DMS114 treated with DMSO at 0.1 percent for 48 hours (cell line): ENCODE measurements around the gene TBC1D5.
"Not testable (repeated sequence)": the region's sequence is repeated elsewhere in the genome, so short reads cannot be mapped to it uniquely, and the experiment has no call there.

ENCODE experiments used
- DNase-seq: peaks from one replicate; lab custom pipeline; 2025; ENCODE audit not compliant: unreplicated experiment; lab: John Stamatoyannopoulos, UW

The TBC1D5 gene

DNA sequence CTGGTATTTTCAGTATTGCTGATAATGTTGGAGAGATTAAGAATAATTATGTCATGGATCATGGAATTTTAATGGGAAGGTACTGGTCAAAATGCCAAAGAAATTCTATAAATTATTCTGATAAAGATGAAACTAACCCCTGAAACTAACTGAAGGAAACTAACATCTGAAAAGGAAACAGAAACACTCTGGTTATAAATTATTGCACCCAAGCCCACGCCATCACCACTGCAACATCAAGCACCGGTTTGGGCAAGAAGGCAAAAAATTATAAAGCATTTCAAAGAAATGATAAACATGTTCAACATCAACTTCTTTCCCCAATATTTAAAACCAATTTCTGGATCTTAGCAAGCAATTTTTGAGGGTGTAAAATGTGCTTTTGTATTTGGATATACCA lies 372.5 kb downstream of the TBC1D5 start:
- no peak for DNase-seq

DNA sequence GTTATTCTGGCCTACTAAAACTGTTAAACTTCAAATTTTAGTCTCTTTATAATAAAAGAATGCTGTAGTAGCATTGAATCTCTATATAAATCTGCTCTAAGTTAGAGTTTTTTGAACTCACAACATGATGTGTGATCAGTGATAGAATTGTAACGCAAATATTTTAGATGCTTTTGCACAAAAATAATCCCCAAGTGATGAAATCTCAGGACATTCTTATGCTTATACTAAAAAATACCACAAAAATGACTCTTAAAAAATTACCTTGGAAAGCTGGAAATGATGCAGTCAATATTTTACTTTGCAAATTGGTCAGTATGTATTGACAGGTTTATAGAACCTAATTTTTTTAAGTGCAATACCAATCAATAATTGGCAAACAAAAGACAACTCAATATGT lies 375.3 kb downstream of the TBC1D5 start:
- DNase-seq, result no peak

DNA sequence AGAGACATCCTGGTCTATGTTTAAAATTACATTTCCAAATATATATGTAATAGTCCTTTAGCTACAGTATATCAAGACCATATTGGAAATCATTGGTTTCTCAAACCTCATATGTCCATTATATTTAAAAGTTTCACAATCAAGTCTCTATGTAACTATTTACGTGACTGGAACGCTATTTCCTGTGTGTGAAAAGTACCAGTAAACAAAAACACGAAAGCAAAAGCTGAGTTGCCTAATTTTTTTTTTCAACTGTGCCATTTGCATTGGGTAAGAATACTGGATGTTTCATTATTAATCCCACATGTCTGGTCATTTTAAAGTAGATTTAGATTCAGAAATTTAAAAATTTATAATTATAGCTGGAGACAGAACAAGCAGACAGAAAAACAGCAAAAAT lies 381.4 kb downstream of the TBC1D5 start:
- DNase-seq, result no peak

DNA sequence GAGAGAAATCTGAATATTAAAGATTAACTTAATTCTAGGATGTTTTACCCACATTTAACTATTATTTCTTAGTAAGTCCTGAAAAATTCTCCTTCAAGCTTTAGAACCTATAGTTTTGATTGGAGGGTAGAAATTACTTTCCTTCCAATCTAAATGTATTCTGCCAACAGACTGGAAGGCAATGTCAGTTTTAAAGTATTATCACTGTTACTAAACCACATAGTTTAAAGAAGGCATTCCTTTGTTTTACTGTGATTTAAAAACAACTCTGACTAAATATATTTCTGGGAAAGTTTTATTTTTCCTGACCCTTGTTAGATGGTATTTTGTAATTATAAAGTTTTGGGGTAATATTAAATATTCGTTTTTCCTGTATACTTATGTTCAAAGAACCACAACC lies 382.5 kb downstream of the TBC1D5 start:
- DNase-seq, result no peak

DNA sequence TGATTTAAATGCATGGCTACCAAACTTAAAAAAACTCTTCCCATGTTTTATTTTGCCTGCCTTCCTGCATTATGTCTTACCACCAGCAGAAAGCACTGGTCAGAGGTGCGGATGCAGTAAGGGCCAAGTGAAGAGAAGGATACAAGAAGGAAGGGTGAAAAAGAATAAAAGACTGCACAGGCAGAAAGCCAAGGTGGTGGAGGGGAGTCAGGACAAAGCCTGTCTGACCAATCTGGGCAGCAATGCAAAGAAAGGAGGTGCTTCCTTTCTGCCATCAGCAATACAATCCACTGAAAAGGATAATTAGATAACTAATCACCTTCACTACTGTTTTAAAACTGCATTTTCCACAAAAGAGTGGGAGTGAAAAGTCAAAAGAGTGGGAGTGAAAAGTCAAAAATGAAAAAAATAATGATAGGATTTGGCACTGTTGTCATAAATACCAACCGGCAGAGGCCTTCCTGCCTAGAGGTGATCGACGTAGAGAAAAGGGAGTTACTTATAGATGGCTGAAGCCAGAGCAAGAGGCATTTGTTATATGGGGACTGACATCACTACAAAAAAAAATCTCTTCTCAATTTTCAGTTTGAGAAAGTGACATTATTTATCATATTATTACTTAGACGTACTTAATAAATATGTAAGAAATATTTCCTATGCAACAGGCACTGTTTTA lies 385.3 kb downstream of the TBC1D5 start:
- no peak for DNase-seq

DNA sequence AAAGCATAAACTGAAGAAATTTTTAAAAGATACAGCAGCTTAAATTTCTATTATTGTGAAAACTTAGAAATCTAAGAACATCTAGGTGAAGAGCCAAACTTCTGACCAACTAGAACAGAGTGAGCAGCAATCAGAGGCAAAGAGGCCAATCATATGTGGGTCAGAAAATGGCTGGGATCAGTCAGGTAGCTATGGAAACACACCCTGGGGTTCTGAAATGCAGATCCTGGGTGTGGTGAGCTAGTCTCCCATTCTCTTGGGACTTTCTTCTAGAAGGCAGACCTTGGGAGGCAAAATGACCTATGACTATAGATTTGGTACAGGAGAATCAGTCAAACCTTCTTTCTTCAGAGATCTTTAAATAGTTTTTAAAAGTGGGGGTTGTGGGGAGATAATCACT lies 385.8 kb downstream of the TBC1D5 start:
- no peak for DNase-seq

DNA sequence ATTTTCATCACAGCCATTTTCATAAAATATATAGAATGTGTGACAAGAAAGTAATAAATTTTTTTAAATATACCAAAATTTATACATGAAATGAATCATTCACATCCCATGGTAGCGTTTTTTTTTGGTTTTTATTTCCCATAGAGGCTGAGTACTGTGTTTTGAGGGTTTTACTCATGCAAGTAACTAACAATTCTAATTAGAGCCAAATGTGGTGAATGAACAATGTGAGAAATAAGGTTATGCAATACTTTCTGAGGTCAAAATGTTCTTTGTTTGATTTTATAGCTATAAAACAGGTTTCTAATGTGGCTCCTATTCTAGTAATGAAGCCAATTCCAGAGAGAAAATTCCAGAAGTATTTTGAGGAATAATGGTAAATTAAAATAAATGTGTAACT lies 386.8 kb downstream of the TBC1D5 start:
- no peak for DNase-seq

DNA sequence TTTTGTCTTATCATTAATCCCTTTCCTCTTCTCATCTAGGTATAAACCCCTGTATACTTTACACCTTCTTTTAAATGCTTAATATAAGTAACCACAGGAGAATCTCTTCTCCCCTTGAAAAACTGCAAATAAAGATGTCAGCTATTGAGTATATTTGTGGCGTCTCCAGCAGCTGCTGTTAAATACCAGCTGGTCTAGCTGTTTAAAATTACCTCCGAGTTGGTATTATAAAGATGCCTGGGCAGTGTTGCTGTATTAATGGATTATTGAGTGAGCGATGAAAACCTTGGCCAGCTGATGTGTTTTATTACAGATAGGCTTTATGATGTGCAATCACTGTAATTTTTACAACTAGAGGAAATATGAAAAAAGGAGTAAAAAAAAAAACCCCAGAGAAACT lies 388.1 kb downstream of the TBC1D5 start:
- no peak for DNase-seq

DNA sequence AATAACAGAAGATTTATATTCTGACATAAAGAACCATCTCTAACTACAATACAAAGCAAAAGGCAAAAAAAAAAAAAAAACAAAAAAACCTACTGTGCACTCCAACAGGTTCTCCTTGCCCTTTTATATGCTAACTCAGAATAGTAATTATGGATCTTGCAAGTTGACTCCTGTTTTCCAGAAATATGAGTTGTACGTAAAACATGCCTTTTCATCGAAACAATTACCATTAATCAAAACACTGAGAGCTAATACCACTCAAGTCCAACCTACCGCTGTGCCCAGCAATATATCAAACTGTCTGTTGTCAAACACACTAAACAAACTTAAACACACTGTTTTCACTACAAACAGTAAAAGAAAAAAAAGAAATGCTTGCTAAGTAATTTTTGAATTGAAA lies 389.8 kb downstream of the TBC1D5 start:
- no peak for DNase-seq

DNA sequence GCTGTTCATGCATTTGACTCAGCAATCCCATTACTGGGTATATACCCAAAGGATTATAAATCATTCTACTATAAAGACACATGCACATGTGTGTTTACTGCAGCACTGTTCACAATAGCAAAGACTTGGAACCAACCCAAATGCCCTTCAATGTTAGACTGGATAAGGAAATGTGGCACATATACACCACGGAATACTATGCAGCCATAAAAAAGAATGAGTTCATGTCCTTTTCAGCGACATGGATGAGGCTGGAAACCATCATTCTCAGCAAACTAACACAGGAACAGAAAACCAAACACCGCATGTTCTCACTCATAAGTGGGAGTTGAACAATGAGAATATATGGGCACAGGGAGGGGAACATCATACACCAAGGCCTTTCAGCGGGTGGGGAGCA lies 391.2 kb downstream of the TBC1D5 start:
- not testable (repeated sequence) for DNase-seq

DNA sequence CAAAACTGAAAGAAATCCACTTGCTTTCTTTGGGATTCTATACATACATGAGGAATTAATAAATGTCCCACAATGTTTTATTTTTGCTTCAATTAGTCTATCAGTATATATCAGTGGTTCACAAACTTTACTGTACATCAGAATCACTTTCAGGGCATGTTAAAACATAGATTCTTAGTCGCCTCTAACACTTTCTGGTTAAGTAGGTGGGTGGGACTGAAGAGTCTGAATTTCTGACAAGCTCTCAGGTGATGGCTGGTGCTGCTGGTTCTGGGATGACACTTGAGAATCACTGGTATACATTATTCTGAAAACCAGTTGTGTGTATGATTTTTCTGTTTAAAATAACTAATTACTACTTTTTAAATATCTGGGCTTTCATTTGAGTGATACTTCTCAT lies 393.3 kb downstream of the TBC1D5 start:
- DNase-seq, result no peak

DNA sequence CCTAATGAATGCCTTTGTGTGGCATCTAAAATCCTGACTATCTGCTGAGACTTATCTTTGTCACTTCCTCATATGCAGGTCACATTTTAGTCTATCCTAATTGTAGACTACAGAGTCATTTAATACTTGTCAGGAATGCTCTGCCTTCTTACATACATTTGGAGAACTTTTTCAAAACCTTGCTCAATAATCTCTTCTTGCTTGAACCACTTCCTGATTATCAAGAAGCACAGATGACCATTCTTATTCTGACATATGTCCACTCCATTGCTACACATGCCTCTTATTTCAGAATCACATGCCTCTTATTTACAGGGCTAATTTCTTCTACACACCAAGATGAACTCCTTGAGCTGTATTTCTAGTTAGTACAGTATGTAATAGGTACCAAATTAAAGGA lies 400.3 kb downstream of the TBC1D5 start:
- DNase-seq, result no peak

DNA sequence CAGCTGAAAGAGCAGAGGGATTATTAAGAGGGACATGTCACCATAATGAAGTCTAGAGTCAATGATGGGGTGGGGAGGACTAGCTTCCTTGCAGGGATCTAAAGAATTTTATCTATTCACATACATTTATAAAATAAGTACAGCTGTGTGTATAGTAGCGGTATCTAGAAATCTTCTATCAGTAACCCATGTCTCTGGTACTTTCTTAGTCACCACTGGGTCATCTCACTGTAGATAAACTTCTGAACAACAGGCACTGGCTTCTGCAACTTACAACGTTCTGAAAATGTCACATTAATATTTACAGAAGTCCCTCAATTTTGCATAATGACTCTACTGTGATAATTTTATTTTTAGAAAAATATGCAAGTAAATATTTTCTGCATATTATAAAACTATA lies 401.7 kb downstream of the TBC1D5 start:
- no peak for DNase-seq

DNA sequence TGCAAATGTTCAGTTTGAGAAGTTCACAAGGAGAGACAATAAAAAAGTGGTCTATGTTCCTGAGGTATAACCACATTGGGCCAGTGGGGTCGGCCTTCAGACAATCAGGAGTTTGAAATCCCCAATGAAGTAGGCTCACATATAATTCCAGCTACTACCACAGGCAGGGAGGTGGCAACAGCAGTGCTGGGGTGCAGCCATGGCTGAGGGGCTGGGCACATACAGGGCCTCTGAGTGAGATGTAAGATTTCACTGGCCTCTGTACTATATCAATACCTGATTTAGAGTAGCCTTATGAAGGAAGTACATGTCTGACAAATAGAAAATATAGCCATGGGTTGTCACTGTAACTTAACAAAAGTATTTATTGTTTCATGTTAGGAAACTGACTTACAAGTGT lies 402.2 kb downstream of the TBC1D5 start:
- DNase-seq, result no peak

DNA sequence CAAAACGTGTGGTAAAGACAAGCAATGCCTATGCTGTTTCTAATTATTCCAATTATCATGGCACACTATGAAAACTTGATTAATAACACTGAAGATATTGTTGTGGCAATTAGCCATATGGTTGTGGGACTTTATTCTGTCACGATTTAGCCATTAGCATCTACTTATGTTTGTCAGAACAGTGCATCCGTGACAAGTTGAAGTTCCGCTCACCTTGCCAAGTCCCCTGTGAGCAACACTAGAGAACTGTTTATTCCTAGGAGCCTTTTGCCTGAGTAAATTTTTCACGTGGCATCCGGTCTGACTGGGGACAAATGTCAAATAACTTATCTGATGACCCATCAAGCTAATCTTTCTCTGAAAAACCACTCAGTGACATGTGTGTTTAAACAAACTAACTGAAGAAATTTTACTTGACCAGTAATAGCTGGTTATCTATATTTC lies 403.3 kb downstream of the TBC1D5 start:
- no peak for DNase-seq

DNA sequence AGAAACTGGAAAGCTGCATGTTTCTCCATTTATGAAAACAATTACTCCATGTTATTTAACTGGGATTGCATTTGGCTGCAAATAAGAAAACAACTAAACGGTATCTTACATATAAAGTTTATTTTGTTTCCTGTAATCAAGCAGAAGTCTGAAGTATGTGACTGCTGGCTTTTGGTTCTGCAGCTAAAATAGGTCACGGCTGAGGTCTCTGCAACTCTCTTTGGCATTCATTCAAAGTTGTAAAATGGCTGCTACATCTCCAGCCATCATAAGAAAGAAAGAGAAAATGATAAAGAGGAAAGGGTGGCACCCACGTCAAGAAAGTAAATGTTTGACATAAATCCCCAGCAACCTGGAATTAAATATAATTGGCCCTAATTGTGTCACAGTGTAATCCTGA lies 406.1 kb downstream of the TBC1D5 start:
- DNase-seq, result no peak

DNA sequence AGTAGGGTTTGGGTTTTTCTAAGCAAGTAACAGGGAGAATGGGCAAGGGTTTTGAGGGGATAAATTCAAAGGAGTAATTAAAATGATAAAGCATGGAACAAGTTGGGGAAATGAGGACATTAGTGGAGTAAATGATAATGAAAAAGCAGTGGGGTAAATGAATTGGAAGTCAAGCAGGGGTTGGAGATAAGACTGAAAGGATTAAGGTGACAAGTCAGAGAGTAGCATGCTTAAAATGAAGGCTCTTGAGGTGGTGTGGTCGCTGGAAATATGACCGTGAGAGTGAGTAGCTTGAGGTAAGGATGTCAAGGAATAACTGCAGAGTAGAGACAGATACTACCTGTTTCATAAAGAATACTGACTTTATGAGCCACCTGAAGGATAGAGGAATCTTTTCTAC lies 408.5 kb downstream of the TBC1D5 start:
- no peak for DNase-seq

DNA sequence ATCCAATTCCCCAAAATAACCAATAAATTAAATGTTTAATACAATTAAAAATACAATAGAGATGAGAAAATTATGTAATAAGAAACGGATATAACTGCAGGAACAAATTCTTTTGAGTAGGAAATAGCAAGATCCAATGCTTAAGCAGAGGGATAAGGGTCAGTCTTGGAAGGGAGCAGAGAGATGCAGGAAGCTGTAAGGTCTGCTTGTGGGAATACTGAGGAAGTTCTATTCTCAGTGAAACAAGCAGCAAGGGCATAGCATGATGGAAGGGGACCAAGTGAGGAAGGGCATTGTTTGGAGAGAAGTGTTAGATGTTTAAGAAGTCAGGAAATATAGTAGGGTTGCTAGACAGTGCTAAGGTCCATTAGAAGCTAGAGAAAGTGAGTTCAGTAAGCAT lies 409.0 kb downstream of the TBC1D5 start:
- DNase-seq, result no peak

DNA sequence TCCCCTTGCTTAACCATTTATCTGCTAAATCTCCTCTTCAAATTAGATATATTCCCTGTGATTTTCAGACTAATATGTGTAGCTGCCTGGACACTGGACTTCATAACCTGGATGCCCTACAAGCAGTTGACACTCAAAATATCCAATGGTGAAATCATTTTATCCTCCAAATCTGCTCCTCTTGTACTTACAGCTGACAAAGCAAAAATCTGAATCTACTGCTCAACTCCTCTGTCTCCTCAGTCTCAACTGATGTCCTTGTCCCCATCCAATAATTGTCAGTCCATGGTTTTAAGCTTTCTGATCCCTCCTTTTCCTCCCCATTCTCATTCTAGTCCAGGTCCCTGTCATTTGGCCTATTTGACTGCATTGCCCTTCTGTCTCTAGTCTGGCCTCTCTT lies 411.8 kb downstream of the TBC1D5 start:
- DNase-seq, result no peak

DNA sequence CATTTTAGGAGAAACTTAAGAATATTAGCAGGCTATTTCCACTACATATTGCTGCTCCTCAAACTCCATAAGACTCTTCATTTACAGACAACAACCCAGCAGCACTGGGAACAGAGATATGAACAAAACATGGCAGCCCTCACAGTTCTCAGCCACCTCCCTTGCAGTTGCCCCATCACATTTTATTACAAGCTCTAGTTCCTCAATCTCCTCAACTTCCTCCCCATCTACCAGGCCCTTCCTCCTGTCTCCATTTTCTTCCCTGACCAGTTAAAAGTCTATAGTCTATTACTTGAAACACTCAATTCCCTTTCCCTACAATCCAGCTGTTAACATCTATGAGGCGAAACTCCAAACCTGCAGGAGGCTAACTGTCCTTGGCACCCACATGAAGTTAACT lies 412.5 kb downstream of the TBC1D5 start:
- no peak for DNase-seq

DNA sequence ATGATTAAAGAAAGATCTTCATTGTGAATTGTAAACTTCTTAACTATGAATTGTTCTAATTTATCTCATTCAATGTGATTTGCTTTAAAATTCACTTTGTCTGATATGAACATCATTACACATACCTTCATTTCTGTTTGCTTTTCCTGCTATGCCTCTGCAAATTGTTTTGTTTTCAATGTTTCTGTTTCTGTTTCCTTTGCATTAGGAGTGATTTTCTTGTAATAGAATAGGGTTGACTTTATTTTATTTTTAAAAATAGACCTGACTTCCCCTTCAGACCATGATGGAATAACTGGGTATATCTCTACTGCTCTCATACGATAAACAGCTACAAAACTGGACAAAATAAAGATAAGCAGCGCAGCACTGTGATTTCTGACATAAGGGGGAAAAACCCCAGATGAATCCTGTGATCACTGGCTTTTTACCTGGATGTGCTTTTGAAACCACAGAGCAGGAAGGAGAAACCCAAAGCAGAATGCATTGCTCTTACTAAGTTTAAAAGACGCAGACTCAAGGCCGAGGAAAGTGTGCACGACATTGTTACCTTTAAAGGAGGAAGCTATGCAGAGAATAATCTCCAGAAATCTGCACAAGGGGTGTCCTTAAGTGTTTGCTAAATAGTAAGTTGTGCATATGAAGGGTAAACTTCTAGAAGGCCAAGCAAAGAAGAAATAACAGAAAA lies 420.2 kb downstream of the TBC1D5 start:
- DNase-seq, result no peak

DNA sequence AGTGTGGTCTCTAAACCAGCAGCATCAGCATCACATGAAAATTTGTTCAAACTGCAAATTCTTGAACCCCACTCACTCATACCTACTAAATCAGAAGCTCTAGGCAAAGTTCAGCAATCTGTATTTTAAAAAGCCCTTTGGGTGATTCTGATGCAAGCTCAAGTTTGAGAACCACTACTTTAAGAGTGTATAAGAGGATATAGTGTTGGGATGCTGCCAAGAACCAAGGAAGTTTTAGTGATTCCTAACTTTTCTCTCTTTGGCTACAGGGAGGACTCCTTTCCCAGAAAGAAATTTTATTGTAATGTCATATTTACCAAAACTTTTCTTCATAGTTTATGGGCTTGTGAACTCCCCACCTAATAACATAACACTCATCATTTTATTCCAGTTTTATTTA lies 422.2 kb downstream of the TBC1D5 start:
- DNase-seq, result no peak

DNA sequence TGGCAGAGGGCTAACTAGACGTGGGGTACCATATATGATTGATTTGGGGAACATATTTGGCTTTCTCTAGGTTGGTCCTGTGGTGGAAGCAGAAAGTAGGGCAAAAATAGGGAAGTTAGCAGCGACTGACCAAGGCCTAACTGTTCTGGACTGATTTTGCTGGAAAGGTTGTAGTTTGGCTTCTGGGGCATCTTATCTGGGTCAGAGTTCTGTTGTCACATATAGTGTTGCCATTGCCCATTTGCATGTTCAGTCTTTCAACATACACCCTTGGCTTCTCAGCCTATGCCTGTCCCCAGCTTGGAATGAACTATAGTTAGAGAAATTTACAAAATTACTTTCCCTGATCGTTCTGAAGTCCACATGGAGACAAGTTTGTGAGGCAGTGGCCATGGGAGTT lies 426.5 kb downstream of the TBC1D5 start:
- DNase-seq, result no peak
